ENCODE data around the gene NSMCE4A.
"Not testable (repeated sequence)": the region's sequence is repeated elsewhere in the genome, so short reads cannot be mapped to it uniquely, and the experiment has no call there.

NSMCE4A gene

GRCh38 chr10:121975295-121976086 is 474 bp upstream of the NSMCE4A start:
- H3K4me3 ChIP-seq (ENCODE audit: low read depth, low read length): peak overlapping the region; percentile 83
- TF ChIP-seq CTCF (IDR thresholded peaks at IDR 0.05; ENCODE audit: insufficient read depth, low read depth, low read length, missing control alignments): no peak
- DNase-seq (ENCODE audit: low read depth): no peak

- no peak for DNase-seq (ENCODE audit: low read depth)
- TF ChIP-seq CTCF (IDR thresholded peaks at IDR 0.05; ENCODE audit: insufficient read depth, low read depth, low read length, missing control alignments): no peak
- peak overlapping the region; percentile 83 for H3K4me3 ChIP-seq (ENCODE audit: low read depth, low read length)
Measured at GRCh38 chr10:121974019-121974534, 940 bp downstream of the NSMCE4A start.

- H3K4me3 ChIP-seq (ENCODE audit: low read depth, low read length); DNase-seq (ENCODE audit: low read depth): not testable (repeated sequence)
Measured at GRCh38 chr10:121969086-121969485, 5.9 kb downstream of the NSMCE4A start.

GRCh38 chr10:121965996-121966395 is 9.0 kb downstream of the NSMCE4A start:
- no peak overlapping the region for H3K4me3 ChIP-seq (ENCODE audit: low read depth, low read length)
- DNase-seq (ENCODE audit: low read depth): no peak
- no peak for TF ChIP-seq CTCF (IDR thresholded peaks at IDR 0.05; ENCODE audit: insufficient read depth, low read depth, low read length, missing control alignments)

- TF ChIP-seq CTCF (IDR thresholded peaks at IDR 0.05; ENCODE audit: insufficient read depth, low read depth, low read length, missing control alignments): no peak
- no peak for DNase-seq (ENCODE audit: low read depth)
- no peak overlapping the region for H3K4me3 ChIP-seq (ENCODE audit: low read depth, low read length)
Measured at GRCh38 chr10:121961456-121961855, 13.6 kb downstream of the NSMCE4A start.

GRCh38 chr10:121959671-121960070 is 15.3 kb downstream of the NSMCE4A start:
- no peak for DNase-seq (ENCODE audit: low read depth)
- H3K4me3 ChIP-seq (ENCODE audit: low read depth, low read length): no peak overlapping the region
- no peak for TF ChIP-seq CTCF (IDR thresholded peaks at IDR 0.05; ENCODE audit: insufficient read depth, low read depth, low read length, missing control alignments)

GRCh38 chr10:121956111-121957061 is 18.6 kb downstream of the NSMCE4A start:
- no peak overlapping the region for H3K4me3 ChIP-seq (ENCODE audit: low read depth, low read length)
- TF ChIP-seq CTCF (IDR thresholded peaks at IDR 0.05; ENCODE audit: insufficient read depth, low read depth, low read length, missing control alignments): no peak
- DNase-seq (ENCODE audit: low read depth): no peak
